Tibial artery (tissue), 4 donors: ENCODE measurements around the gene ITGAX.

Experiments used
- DNase-seq, 2 donors: peaks; one replicate each; pipeline ENCODE4 v3.0.0-alpha.2; 2019
- H3K27ac ChIP-seq, 2 donors: fragments of 200-600 bp; sonication (generic) in 1 of 2; 1 replicate in 1 of 2; 2 replicates in 1 of 2; pipeline ENCODE4 v1.5.1; 2018 to 2019; ENCODE audit warnings: mild to moderate bottlenecking in 1 of 2
- H3K27me3 ChIP-seq, 2 donors: fragments of 200-600 bp; sonication (generic) in 1 of 2; one replicate each; pipeline versions ENCODE4 v1.5.1 to v1.6.0; 2016 to 2019
- H3K36me3 ChIP-seq, 3 donors: fragments of 200-600 bp; sonication (generic) in 2 of 3; one replicate each; pipeline ENCODE4 v1.5.1; 2016 to 2019; ENCODE audit warnings: mild to moderate bottlenecking in 2 of 3
- H3K4me1 ChIP-seq, 4 donors: fragments of 200-600 bp; sonication (generic) in 2 of 4; 1 replicate in 3 of 4; 2 replicates in 1 of 4; pipeline ENCODE4 v1.5.1; 2016 to 2019
- H3K4me3 ChIP-seq, 2 donors: fragments of 200-600 bp; sonication (generic) in 1 of 2; 1 replicate in 1 of 2; 2 replicates in 1 of 2; pipeline ENCODE4 v1.5.1; 2018 to 2019; ENCODE audit warnings: mild to moderate bottlenecking in 2 of 2
- H3K9me3 ChIP-seq, 3 donors: fragments of 200-600 bp; sonication (generic) in 1 of 3; one replicate each; pipeline ENCODE4 v1.5.1; 2016 to 2019
- CTCF ChIP-seq, 2 experiments: fragments of 200-600 bp in 1 of 2; fragments of 450-650 bp in 1 of 2; IDR thresholded peaks; one replicate each; pipeline ENCODE4 v1.5.1; 2017 to 2019; ENCODE audit warnings: antibody characterized with exemption in 2 of 2, mild to moderate bottlenecking in 1 of 2, moderate library complexity in 1 of 2
- intact Hi-C: fragments of 100-400 bp; cut with DNase I; formaldehyde crosslinking; loops from one replicate; pipeline ENCODE4 v1.15.0; 2023; ENCODE audit warnings: low total_unique reads

ITGAX gene

GRCh38 chr16:31410082-31410481 is 55.1 kb downstream of the ITGAX start:
- peaks cover 0 to 25% of the 10 kb centered on the region in 2 donors for H3K27me3 ChIP-seq
- no peak overlapping the region for H3K4me3 ChIP-seq
- intact Hi-C loops, result no loop called here
- no peak for TF ChIP-seq CTCF (IDR thresholded peaks at IDR 0.05)
- no peaks in the 10 kb centered on the region for H3K36me3 ChIP-seq
- no peak overlapping the region for H3K27ac ChIP-seq
- H3K9me3 ChIP-seq, result no peaks in the 10 kb centered on the region
- DNase-seq, result no peak
- no peaks in the 10 kb centered on the region for H3K4me1 ChIP-seq

DNA sequence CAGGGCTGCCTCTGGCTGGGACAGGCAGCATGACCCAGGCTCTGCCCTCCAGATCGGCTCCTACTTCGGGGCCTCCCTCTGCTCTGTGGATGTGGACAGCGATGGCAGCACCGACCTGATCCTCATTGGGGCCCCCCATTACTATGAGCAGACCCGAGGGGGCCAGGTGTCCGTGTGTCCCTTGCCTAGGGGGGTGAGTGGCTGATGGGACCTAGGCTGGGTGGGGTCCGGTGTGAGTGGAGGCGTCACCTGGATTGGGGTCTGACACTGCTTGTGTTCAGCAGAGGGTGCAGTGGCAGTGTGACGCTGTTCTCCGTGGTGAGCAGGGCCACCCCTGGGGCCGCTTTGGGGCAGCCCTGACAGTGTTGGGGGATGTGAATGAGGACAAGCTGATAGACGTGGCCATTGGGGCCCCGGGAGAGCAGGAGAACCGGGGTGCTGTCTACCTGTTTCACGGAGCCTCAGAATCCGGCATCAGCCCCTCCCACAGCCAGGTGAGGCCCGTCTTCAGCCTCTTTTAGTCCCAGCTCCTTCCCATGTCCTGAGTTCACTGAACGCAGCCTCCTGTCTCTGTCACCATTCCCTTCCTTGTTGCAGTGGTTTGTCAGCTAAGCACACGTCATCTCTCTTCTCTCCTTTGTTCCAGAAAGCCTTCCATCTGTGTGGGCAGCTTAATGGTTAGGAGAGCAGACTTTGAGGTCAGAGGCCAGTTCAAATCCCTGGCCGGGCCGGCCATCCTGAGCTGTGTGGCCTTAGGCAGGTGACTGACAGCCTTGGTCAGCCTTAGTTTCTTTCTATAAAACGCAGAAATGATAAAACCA is 56.3 kb downstream of the ITGAX start:
- no peak for DNase-seq
- Histone ChIP-seq H3K4me1 (no peaks in the 10 kb centered on the region), H3K9me3 (no peaks in the 10 kb centered on the region), H3K27me3 (peaks cover 0 to 25% of the 10 kb centered on the region in 2 donors), H3K36me3 (no peaks in the 10 kb centered on the region), H3K27ac (no peak overlapping the region), H3K4me3 (no peak overlapping the region)
- TF ChIP-seq CTCF (IDR thresholded peaks at IDR 0.05), result no peak
- intact Hi-C loops, result no loop called here

DNA sequence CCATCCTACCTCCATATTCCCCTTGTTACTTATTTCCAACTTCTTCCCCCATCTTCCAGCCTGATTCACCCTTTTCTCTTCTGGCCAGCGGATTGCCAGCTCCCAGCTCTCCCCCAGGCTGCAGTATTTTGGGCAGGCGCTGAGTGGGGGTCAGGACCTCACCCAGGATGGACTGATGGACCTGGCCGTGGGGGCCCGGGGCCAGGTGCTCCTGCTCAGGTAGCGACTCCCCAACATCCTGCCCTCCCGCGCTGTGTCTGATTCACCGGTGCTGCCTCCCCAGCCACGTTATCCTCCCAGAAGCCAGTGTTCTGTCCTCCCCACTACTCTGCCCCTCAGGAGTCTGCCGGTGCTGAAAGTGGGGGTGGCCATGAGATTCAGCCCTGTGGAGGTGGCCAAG is 57.8 kb downstream of the ITGAX start:
- DNase-seq, result no peak
- Histone ChIP-seq H3K4me3 (no peak overlapping the region), H3K9me3 (no peaks in the 10 kb centered on the region), H3K27me3 (peaks cover 0 to 27% of the 10 kb centered on the region in 2 donors), H3K27ac (no peak overlapping the region), H3K4me1 (no peaks in the 10 kb centered on the region), H3K36me3 (no peaks in the 10 kb centered on the region)
- intact Hi-C loops, result no loop called here
- TF ChIP-seq CTCF (IDR thresholded peaks at IDR 0.05), result no peak

DNA sequence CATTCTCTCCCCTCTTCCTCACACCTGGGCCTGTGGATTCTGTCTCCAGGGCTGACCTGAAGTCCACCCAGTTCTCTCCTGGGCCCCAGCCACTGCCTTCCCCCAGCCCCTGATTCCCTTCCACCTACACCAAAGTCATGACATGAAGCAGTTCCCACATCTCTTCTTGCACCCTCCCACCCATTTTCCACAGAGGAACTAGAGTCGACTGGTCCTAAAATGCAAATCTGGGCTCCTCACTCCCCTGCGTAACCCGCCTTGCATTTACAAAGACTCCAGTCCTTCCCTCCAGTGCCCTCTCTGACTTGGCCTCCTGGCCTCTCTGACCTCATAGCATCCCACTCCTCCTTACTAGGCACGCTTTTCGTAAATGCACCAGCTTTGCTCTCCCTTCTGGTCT is 58.4 kb downstream of the ITGAX start:
- no peak for DNase-seq
- H3K4me3 ChIP-seq, result no peak overlapping the region
- intact Hi-C loops, result no loop called here
- no peaks in the 10 kb centered on the region for H3K36me3 ChIP-seq
- peaks cover 0 to 30% of the 10 kb centered on the region in 2 donors for H3K27me3 ChIP-seq
- no peaks in the 10 kb centered on the region for H3K4me1 ChIP-seq
- TF ChIP-seq CTCF (IDR thresholded peaks at IDR 0.05), result no peak
- H3K9me3 ChIP-seq, result no peaks in the 10 kb centered on the region
- H3K27ac ChIP-seq, result no peak overlapping the region

GRCh38 chr16:31413943-31414342 is 59.0 kb downstream of the ITGAX start:
- intact Hi-C loops, result no loop called here
- Histone ChIP-seq H3K4me1 (no peaks in the 10 kb centered on the region), H3K9me3 (no peaks in the 10 kb centered on the region), H3K27ac (no peak overlapping the region), H3K27me3 (peaks cover 0 to 29% of the 10 kb centered on the region in 2 donors), H3K36me3 (no peaks in the 10 kb centered on the region), H3K4me3 (no peak overlapping the region)
- no peak for TF ChIP-seq CTCF (IDR thresholded peaks at IDR 0.05)
- DNase-seq, result no peak
